Psoas muscle (tissue), 8 donors: Measurements from ENCODE around the gene PHACTR3. TPM values are rescaled to one million over a fixed set of nuclear protein-coding genes. Genes with fewer than 3 reads are reported as not detected.

ENCODE experiments used
- ATAC-seq, 4 donors: fragments of 200-7000 bp; cut with Tn5 transposase; one replicate each; pipeline ENCODE4 v1.9.1; 2020; ENCODE audit warnings: moderate library complexity in 3 of 4, mild to moderate bottlenecking in 2 of 4
- DNase-seq, 2 donors: peaks; one replicate each; pipeline ENCODE4 v3.0.0-alpha.2; 2020
- H3K27ac ChIP-seq: fragments of 200-600 bp; one replicate; pipeline ENCODE4 v1.8.0; 2022
- H3K27me3 ChIP-seq, 3 donors: fragments of 200-600 bp in 1 of 3; one replicate each; pipeline versions ENCODE4 v1.6.1 to v1.8.0; 2013 to 2022; ENCODE audit warnings: low read length in 2 of 3, mild to moderate bottlenecking in 2 of 3, moderate library complexity in 1 of 3; ENCODE audit not compliant: insufficient read depth in 3 of 3
- H3K36me3 ChIP-seq, 2 donors: fragments of 200-600 bp in 1 of 2; one replicate each; pipeline versions ENCODE4 v1.6.1 to v1.8.0; 2013 to 2022; ENCODE audit warnings: low read depth in 1 of 2, mild to moderate bottlenecking in 1 of 2, moderate library complexity in 1 of 2; ENCODE audit not compliant: insufficient read depth in 1 of 2
- H3K4me1 ChIP-seq: fragments of 200-600 bp; one replicate; pipeline ENCODE4 v1.8.0; 2022
- H3K4me3 ChIP-seq: fragments of 200-600 bp; one replicate; pipeline ENCODE4 v1.8.0; 2022; ENCODE audit warnings: mild to moderate bottlenecking
- H3K9me3 ChIP-seq: fragments of 200-600 bp; one replicate; pipeline ENCODE4 v1.8.0; 2022
- WGBS, 3 donors: extraction: QIAGEN DNeasy Blood & Tissue Kit; methylation state at CpG; one replicate each; pipeline versions ENCODE4 v1.1.6 to v1.1.7; 2013; 5-methylcytosine and 5-hydroxymethylcytosine counted together
- intact Hi-C, 2 donors: fragments of 100-400 bp; cut with DNase I; formaldehyde crosslinking; loops; one replicate each; pipeline versions ENCODE4 v1.11.0 to v1.14.2; 2022
- polyA plus RNA-seq, 3 donors: library from polyadenylated mRNA; stranded (reverse); fragments of 200-250 nt; gene quantifications; one replicate each; pipeline ENCODE4 v1.2.3, GENCODE V29; 2013
- total RNA-seq, 4 donors: library from RNA; stranded (reverse); fragmentation: NEBNext Ultra II Directional in 2 of 4; extraction: Animal tissue kit (Norgen Biotek cat#: 25700) in 2 of 4; gene quantifications; one replicate each; pipeline versions ENCODE4 v1.2.1 to v1.2.4, GENCODE V29; 2021 to 2023
- TF ChIP-seq, protein P1 (sequence below): fragments of 200-600 bp; IDR thresholded peaks from one replicate; pipeline ENCODE4 v1.8.0; 2022; ENCODE audit warnings: antibody characterized with exemption
- donor health status: healthy with polysubstance abuse.
- donor health status: DM: no; HTN: no; CAD: no; lungs with moderate emphysema.
- donor health status: Bipolar disorder and iron deficiency.
- donor health status: healthy.
- donor health status: DM: yes; HTN: yes; CAD: no.
- donor health status: DM: no; HTN: no; CAD: no.
- donor health status: DM: no; HTN: no; CAD: no.
- donor health status: DM: yes; HTN: yes; CAD: no.

PHACTR3 gene
- total and polyA plus RNA-seq, 7 donors, result 0.10 to 0.46 (median 0.15) TPM; not detected in 3

DNA sequence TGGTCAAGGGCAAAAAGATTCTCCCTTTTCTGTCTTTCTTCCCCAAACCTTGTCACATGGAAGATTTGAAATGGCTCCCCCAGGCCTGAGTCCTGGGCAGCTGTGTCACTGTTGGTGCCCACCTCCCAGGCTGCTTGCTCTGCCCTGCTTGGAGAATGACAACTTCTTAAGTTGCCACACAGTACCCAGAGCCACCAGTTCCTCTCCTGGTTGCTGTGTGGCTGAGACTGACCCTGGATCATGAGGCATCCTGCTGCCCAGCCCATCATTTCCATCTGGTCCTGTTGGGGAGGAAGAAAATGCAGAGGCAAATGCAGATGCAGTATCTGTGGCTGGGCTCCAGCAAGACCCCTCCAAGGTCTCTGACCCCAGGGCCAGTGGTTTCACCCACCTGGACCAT lies 113.7 kb downstream of the PHACTR3 start:
- intact Hi-C loops, result no loop called here
- H3K27me3 ChIP-seq, result peaks cover 0 to 15% (median 3%) of the 10 kb centered on the region in 3 donors
- no peak for DNase-seq
- H3K4me1 ChIP-seq, result no peaks in the 10 kb centered on the region
- no peaks in the 10 kb centered on the region for H3K9me3 ChIP-seq
- H3K4me3 ChIP-seq, result no peak overlapping the region
- TF ChIP-seq, protein P1, sequence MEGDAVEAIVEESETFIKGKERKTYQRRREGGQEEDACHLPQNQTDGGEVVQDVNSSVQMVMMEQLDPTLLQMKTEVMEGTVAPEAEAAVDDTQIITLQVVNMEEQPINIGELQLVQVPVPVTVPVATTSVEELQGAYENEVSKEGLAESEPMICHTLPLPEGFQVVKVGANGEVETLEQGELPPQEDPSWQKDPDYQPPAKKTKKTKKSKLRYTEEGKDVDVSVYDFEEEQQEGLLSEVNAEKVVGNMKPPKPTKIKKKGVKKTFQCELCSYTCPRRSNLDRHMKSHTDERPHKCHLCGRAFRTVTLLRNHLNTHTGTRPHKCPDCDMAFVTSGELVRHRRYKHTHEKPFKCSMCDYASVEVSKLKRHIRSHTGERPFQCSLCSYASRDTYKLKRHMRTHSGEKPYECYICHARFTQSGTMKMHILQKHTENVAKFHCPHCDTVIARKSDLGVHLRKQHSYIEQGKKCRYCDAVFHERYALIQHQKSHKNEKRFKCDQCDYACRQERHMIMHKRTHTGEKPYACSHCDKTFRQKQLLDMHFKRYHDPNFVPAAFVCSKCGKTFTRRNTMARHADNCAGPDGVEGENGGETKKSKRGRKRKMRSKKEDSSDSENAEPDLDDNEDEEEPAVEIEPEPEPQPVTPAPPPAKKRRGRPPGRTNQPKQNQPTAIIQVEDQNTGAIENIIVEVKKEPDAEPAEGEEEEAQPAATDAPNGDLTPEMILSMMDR, result no peak
- ATAC-seq, result no peak
- no peak overlapping the region for H3K27ac ChIP-seq
- no peaks in the 10 kb centered on the region for H3K36me3 ChIP-seq

DNA sequence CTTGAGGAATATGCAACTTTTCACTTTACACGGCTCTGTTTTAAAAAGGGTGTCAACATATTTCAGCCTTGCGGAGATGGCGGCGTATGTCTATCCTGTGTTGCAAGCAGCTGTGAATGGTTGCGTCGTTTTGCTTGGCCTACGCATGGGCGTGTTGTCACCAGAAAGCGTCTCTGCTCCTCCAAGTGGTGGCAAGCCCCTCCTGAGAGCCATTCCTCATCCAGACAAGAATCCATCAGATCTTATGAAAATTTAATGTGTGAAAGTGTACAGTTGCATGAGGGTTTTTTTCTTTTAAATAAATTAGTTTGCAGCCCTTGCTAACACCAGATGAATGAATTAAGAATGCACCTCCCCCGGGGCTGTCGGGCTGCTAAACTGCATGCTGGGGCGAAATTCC lies 114.4 kb downstream of the PHACTR3 start:
- no peaks in the 10 kb centered on the region for H3K9me3 ChIP-seq
- H3K36me3 ChIP-seq, result no peaks in the 10 kb centered on the region
- H3K27ac ChIP-seq, result no peak overlapping the region
- ATAC-seq (no peak), DNase-seq (no peak)
- intact Hi-C loops, result no loop called here
- peaks cover 0 to 18% (median 3%) of the 10 kb centered on the region in 3 donors for H3K27me3 ChIP-seq
- WGBS, 3 donors, result 85 to 87% (median 85%) methylated on average over 12 of the region's 12 CpGs
- TF ChIP-seq, protein P1, result no peak
- H3K4me1 ChIP-seq, result no peaks in the 10 kb centered on the region
- no peak overlapping the region for H3K4me3 ChIP-seq

DNA sequence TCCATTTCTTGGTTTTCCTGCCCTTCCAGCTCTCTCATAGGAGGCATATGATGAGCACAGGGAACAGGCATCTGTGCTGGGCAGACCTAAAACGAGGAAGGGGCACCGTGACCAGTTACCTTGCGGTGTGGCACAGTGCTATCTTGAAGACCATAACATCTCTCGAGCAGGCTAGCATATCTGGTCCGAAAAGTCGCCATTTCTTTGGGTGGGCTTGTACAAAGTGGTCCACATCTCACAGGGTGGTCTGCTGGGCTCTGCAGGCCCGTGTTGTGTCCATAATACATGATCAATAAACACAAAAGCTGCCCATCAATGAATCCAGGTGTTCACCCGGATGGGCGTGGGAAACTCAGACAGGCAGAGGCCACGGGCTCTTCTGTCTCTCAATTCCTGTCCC lies 115.7 kb downstream of the PHACTR3 start:
- H3K27me3 ChIP-seq, result peaks cover 0 to 18% (median 5%) of the 10 kb centered on the region in 3 donors
- no peak overlapping the region for H3K4me3 ChIP-seq
- DNase-seq, result no peak
- TF ChIP-seq, protein P1, result no peak
- intact Hi-C loops, result no loop called here
- H3K36me3 ChIP-seq, result no peaks in the 10 kb centered on the region
- WGBS, 3 donors, result 86 to 91% (median 89%) methylated on average over 10 of the region's 10 CpGs
- H3K9me3 ChIP-seq, result no peaks in the 10 kb centered on the region
- no peak for ATAC-seq
- H3K4me1 ChIP-seq, result no peaks in the 10 kb centered on the region
- H3K27ac ChIP-seq, result no peak overlapping the region

GRCh38 chr20:59721386-59721785 lies 117.0 kb downstream of the PHACTR3 start:
- H3K4me1 ChIP-seq, result no peaks in the 10 kb centered on the region
- H3K9me3 ChIP-seq, result no peaks in the 10 kb centered on the region
- peaks cover 0 to 18% (median 5%) of the 10 kb centered on the region in 3 donors for H3K27me3 ChIP-seq
- TF ChIP-seq, protein P1, result no peak
- intact Hi-C loops, result no loop called here
- H3K4me3 ChIP-seq, result no peak overlapping the region
- no peak for ATAC-seq
- no peaks in the 10 kb centered on the region for H3K36me3 ChIP-seq
- H3K27ac ChIP-seq, result no peak overlapping the region
- 88 to 95% (median 91%) methylated on average over 7 of the region's 7 CpGs for WGBS, 3 donors
- no peak for DNase-seq

DNA sequence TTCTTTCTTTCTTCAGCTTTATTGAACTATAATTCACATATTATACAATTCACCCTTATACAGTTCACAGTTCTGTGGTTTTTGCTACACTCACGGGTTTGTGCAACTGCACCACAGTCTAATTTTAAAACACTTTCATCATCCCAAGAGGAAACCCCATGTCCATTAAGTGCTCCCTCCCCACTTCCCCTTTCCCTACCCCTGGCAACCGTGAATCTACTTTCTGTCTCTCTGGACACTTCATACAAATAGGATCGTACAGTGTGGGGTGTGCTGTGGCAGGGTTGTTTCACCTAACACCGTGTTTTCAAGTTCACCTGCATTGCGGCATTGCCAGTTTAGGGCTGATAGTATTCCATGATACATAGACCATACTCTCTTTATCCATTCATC lies 118.8 kb downstream of the PHACTR3 start:
- H3K27me3 ChIP-seq, result peaks cover 0 to 16% (median 5%) of the 10 kb centered on the region in 3 donors
- WGBS, 3 donors, result 61 to 67% (median 64%) methylated on average over 5 of the region's 5 CpGs
- TF ChIP-seq, protein P1, result no peak

More for the DNA sequence above, 118.8 kb downstream of the PHACTR3 start:
- DNase-seq (no peak), ATAC-seq (no peak)
- intact Hi-C loops, result no loop called here
- H3K4me3 ChIP-seq, result no peak overlapping the region
- no peaks in the 10 kb centered on the region for H3K4me1 ChIP-seq
- H3K9me3 ChIP-seq, result no peaks in the 10 kb centered on the region
- H3K36me3 ChIP-seq, result no peaks in the 10 kb centered on the region
- no peak overlapping the region for H3K27ac ChIP-seq
